GM18858 (cell line): ENCODE results near the gene ATP2C2.
"Not testable (repeated sequence)": the region's sequence is repeated elsewhere in the genome, so short reads cannot be mapped to it uniquely, and the experiment has no call there.

Source experiments
- ATAC-seq: cut with Tn5 transposase; IDR thresholded peaks from one replicate; pipeline ENCODE4 v1.9.1; 2021; ENCODE audit not compliant: unreplicated experiment

The ATP2C2 gene

GRCh38 chr16:84416407-84417321 is 48.3 kb downstream of the ATP2C2 start:
- ATAC-seq: no peak

- no peak for ATAC-seq
These were observed 49.9 kb downstream of the ATP2C2 start for GRCh38 chr16:84418056-84418849.

GRCh38 chr16:84419730-84420129 is 51.4 kb downstream of the ATP2C2 start:
- ATAC-seq: no peak

GRCh38 chr16:84420556-84420955 is 52.2 kb downstream of the ATP2C2 start:
- ATAC-seq: not testable (repeated sequence)

GRCh38 chr16:84421081-84421937 is 53.0 kb downstream of the ATP2C2 start:
- no peak for ATAC-seq

- no peak for ATAC-seq
These were observed 53.5 kb downstream of the ATP2C2 start for GRCh38 chr16:84421938-84422220.

GRCh38 chr16:84423416-84423837 is 55.1 kb downstream of the ATP2C2 start:
- ATAC-seq: no peak

- no peak for ATAC-seq
These were observed 57.4 kb downstream of the ATP2C2 start for GRCh38 chr16:84425696-84426095.

GRCh38 chr16:84426804-84427203 is 58.5 kb downstream of the ATP2C2 start:
- ATAC-seq: no peak

- no peak for ATAC-seq
These were observed 59.2 kb downstream of the ATP2C2 start for GRCh38 chr16:84427553-84427952.

GRCh38 chr16:84430860-84431259 is 62.5 kb downstream of the ATP2C2 start:
- ATAC-seq: no peak

GRCh38 chr16:84434800-84435199 is 66.5 kb downstream of the ATP2C2 start:
- ATAC-seq: no peak

GRCh38 chr16:84436196-84436595 is 67.9 kb downstream of the ATP2C2 start:
- no peak for ATAC-seq

- no peak for ATAC-seq
These were observed 70.8 kb downstream of the ATP2C2 start for GRCh38 chr16:84438971-84439696.

GRCh38 chr16:84442416-84443145 is 74.2 kb downstream of the ATP2C2 start:
- no peak for ATAC-seq

GRCh38 chr16:84443166-84443802 is 74.9 kb downstream of the ATP2C2 start:
- ATAC-seq: no peak

GRCh38 chr16:84444476-84444875 is 76.1 kb downstream of the ATP2C2 start:
- ATAC-seq: no peak

- ATAC-seq: no peak
These were observed 77.7 kb downstream of the ATP2C2 start for GRCh38 chr16:84446084-84446483.

- ATAC-seq: no peak
These were observed 78.5 kb downstream of the ATP2C2 start for GRCh38 chr16:84446596-84447392.
